ENCODE data around the gene FLNA.
A peak's percentile ranks its signal among the peaks of the same experiment; 100 is the strongest.

GRCh38 chrX:154308108-154308946, 66.1 kb downstream of the FLNA start:
- TF ChIP-seq CEBPB (IDR thresholded peaks at IDR 0.05) (no peak), CREB1 (IDR thresholded peaks at IDR 0.05; ENCODE audit: low read depth) (no peak), EP300 (IDR thresholded peaks at IDR 0.05; ENCODE audit: borderline replicate concordance) (no peak), TCF12 (IDR thresholded peaks at IDR 0.05; ENCODE audit: low read depth) (no peak), FOXM1 (IDR thresholded peaks at IDR 0.05; ENCODE audit: borderline replicate concordance, low read depth) (no peak), RAD21 (IDR thresholded peaks at IDR 0.05; ENCODE audit: low read depth) (peak; percentile 47; the same call in 1 of the 2 replicates), YY1 (IDR thresholded peaks at IDR 0.05; ENCODE audit: low read depth) (no peak), USF1 (IDR thresholded peaks at IDR 0.05) (no peak), EGR1 (IDR thresholded peaks at IDR 0.05) (no peak), NFIC (IDR thresholded peaks at IDR 0.05) (no peak), MAX (IDR thresholded peaks at IDR 0.05) (no peak)

All from Ishikawa (cell line).